ENCODE measurements around the gene MICAL2.

DNA sequence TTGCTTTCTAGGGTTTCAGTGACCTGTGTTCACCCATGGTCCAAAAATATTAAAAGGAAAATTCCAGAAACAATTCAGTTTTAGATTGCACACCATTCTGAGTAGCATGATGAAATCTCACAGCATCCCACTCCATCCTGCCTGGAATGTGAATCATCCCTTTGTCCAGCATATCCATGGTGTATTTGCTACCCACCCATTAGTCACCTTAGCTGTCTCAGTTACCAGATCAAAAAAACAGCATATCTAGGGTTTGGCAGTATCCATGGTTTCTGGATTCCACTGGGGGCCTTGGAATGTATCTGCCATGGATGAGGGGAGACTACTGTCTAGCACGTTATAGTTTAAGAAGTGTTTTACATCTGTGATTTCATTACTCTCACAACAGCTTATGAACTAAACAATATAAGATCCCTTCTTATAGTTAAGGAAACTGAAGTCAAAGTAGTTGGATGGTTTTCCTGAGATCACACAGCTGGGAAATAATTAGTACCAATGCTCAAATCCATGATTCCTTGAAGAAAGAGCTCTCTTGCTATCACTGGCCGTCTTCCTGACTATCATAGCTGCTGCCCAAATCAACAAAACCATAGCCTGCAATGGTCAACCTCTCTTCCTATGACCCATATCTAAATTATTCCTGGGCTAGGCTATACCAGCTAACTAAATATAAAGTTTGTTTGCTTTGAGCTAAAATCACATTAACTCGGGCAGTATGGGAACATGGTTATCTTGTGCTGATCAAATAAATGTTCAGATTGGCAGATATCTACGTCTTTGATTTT lies 122.6 kb downstream of the MICAL2 start:
- TF ChIP-seq, protein P1, sequence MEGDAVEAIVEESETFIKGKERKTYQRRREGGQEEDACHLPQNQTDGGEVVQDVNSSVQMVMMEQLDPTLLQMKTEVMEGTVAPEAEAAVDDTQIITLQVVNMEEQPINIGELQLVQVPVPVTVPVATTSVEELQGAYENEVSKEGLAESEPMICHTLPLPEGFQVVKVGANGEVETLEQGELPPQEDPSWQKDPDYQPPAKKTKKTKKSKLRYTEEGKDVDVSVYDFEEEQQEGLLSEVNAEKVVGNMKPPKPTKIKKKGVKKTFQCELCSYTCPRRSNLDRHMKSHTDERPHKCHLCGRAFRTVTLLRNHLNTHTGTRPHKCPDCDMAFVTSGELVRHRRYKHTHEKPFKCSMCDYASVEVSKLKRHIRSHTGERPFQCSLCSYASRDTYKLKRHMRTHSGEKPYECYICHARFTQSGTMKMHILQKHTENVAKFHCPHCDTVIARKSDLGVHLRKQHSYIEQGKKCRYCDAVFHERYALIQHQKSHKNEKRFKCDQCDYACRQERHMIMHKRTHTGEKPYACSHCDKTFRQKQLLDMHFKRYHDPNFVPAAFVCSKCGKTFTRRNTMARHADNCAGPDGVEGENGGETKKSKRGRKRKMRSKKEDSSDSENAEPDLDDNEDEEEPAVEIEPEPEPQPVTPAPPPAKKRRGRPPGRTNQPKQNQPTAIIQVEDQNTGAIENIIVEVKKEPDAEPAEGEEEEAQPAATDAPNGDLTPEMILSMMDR (IDR thresholded peaks at IDR 0.05): no peak
- TF ChIP-seq POLR2A (IDR thresholded peaks at IDR 0.05; ENCODE audit: low read depth) (no peak), EP300 (IDR thresholded peaks at IDR 0.05) (no peak), POLR2AphosphoS5 (IDR thresholded peaks at IDR 0.05) (no peak)

Measured in esophagus muscularis mucosa (tissue), 4 donors.